WERI-Rb-1 (cell line): Measurements from ENCODE around the gene NCOA4.

Experiments used
- DNase-seq: peaks from one replicate; pipeline ENCODE4 v3.0.0-alpha.2; 2020
- H3K27ac ChIP-seq: fragments of 250-450 bp; sonication (Bioruptor Pico); 2 replicates; pipeline ENCODE4 v1.5.1; 2020; ENCODE audit warnings: mild to moderate bottlenecking, moderate library complexity
- H3K27me3 ChIP-seq: fragments of 250-450 bp; sonication (Bioruptor Pico); 2 replicates; pipeline ENCODE4 v1.5.1; 2021; ENCODE audit warnings: mild to moderate bottlenecking, low read depth, moderate library complexity; ENCODE audit not compliant: insufficient read depth, severe bottlenecking
- H3K36me3 ChIP-seq: fragments of 250-450 bp; sonication (Bioruptor Pico); 2 replicates; pipeline ENCODE4 v1.5.1; 2020; ENCODE audit warnings: mild to moderate bottlenecking, moderate library complexity
- H3K4me3 ChIP-seq: 2 replicates; pipeline ENCODE4 v1.5.1; 2011; ENCODE audit warnings: low read depth, mild to moderate bottlenecking, control low read depth, low read length
- H3K9me3 ChIP-seq: fragments of 250-450 bp; sonication (Bioruptor Pico); 2 replicates; pipeline ENCODE4 v1.5.1; 2021; ENCODE audit warnings: mild to moderate bottlenecking, moderate library complexity; ENCODE audit not compliant: severe bottlenecking
- TF ChIP-seq, protein P1 (sequence below): IDR thresholded peaks from 2 replicates; pipeline ENCODE4 v1.5.1; 2011; ENCODE audit warnings: low read depth, mild to moderate bottlenecking, control low read depth, inconsistent platforms, low read length

NCOA4 gene

GRCh38 chr10:46035923-46036849 is 5.8 kb upstream of the NCOA4 start:
- Histone ChIP-seq H3K36me3 (no peaks in the 10 kb centered on the region), H3K4me3 (no peak overlapping the region), H3K27me3 (no peaks in the 10 kb centered on the region), H3K27ac (no peak overlapping the region), H3K9me3 (no peaks in the 10 kb centered on the region)
- DNase-seq: no peak
- TF ChIP-seq, protein P1, sequence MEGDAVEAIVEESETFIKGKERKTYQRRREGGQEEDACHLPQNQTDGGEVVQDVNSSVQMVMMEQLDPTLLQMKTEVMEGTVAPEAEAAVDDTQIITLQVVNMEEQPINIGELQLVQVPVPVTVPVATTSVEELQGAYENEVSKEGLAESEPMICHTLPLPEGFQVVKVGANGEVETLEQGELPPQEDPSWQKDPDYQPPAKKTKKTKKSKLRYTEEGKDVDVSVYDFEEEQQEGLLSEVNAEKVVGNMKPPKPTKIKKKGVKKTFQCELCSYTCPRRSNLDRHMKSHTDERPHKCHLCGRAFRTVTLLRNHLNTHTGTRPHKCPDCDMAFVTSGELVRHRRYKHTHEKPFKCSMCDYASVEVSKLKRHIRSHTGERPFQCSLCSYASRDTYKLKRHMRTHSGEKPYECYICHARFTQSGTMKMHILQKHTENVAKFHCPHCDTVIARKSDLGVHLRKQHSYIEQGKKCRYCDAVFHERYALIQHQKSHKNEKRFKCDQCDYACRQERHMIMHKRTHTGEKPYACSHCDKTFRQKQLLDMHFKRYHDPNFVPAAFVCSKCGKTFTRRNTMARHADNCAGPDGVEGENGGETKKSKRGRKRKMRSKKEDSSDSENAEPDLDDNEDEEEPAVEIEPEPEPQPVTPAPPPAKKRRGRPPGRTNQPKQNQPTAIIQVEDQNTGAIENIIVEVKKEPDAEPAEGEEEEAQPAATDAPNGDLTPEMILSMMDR: no peak

GRCh38 chr10:46033602-46034011 is 3.2 kb upstream of the NCOA4 start:
- Histone ChIP-seq H3K27ac (no peak overlapping the region), H3K27me3 (no peaks in the 10 kb centered on the region), H3K9me3 (no peaks in the 10 kb centered on the region), H3K4me3 (no peak overlapping the region), H3K36me3 (no peaks in the 10 kb centered on the region)
- TF ChIP-seq, protein P1: no peak
- peak; percentile 15 for DNase-seq

- Histone ChIP-seq H3K27me3 (no peaks in the 10 kb centered on the region), H3K9me3 (no peaks in the 10 kb centered on the region), H3K4me3 (no peak overlapping the region), H3K27ac (no peak overlapping the region), H3K36me3 (no peaks in the 10 kb centered on the region; the same call in 1 of the 2 replicates)
- no peak for DNase-seq
- TF ChIP-seq, protein P1: no peak
Measured at GRCh38 chr10:46031648-46032532, 1.5 kb upstream of the NCOA4 start.

DNA sequence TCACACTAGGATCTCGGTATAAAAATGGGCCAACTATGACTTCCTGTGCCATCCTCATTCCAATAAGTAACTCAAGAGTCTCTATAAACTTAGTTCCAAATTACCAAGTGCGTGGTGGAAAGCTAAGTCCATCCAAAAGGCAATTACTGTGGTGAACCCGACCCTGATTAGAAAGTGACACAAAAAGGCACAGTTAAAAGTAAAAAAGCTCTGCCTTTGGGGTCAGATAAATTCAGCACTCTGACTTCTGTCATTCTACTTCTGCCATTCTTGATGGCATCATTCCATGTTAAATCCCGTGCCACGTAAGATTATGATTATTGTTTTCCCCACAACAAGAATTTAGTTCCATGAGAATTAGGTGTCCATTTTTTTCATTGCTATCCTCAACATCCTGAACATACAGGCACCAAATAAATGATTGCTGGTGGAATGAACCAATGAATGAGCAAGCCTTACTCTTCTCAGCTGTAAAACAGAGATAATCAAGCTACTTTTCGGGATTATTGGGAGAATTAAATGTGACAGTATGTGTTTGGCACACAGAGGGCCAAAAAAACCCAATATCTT is 877 bp downstream of the NCOA4 start:
- TF ChIP-seq, protein P1: no peak
- H3K27ac ChIP-seq: peak overlapping the region; percentile 86
- no peak for DNase-seq
- H3K36me3 ChIP-seq: no peaks in the 10 kb centered on the region; the same call in 1 of the 2 replicates
- peak overlapping the region; percentile 83 for H3K4me3 ChIP-seq
- no peaks in the 10 kb centered on the region for H3K9me3 ChIP-seq
- no peaks in the 10 kb centered on the region for H3K27me3 ChIP-seq

- peak; percentile 24 for DNase-seq
- Histone ChIP-seq H3K36me3 (no peaks in the 10 kb centered on the region; the same call in 1 of the 2 replicates), H3K4me3 (no peak overlapping the region), H3K27ac (no peak overlapping the region), H3K27me3 (no peaks in the 10 kb centered on the region), H3K9me3 (no peaks in the 10 kb centered on the region)
- TF ChIP-seq, protein P1: peak; percentile 48
Measured at GRCh38 chr10:46028584-46029460, 1.6 kb downstream of the NCOA4 start.
